Neural cell (in vitro differentiated cells): ENCODE results near the gene SHOX. TPM values are rescaled to one million over a fixed set of nuclear protein-coding genes. Genes with fewer than 3 reads are reported as not detected.

Source experiments
- H2AFZ ChIP-seq: fragments of 200-600, 300-800 bp; sonication (generic), shearing (Covaris generic); 2 replicates; pipeline ENCODE4 v1.6.0; 2014; ENCODE audit warnings: low read depth, mild to moderate bottlenecking, antibody characterized with exemption, low read length, moderate library complexity
- H3F3A ChIP-seq: fragments of 200-600 bp; shearing (Covaris generic); 2 replicates; pipeline ENCODE4 v1.6.1; 2016; ENCODE audit warnings: mild to moderate bottlenecking, moderate library complexity, mixed read lengths, antibody characterized with exemption, low read length; ENCODE audit not compliant: insufficient read depth, poor library complexity, severe bottlenecking
- H3K27ac ChIP-seq: fragments of 200-600, 300-800 bp; sonication (generic), shearing (Covaris generic); 2 replicates; pipeline ENCODE4 v1.5.1; 2014; ENCODE audit warnings: mild to moderate bottlenecking, low read length, moderate library complexity
- H3K27me3 ChIP-seq: fragments of 300-800, 200-600 bp; sonication (generic), shearing (Covaris generic); 2 replicates; pipeline ENCODE4 v1.6.0; 2014; ENCODE audit warnings: mild to moderate bottlenecking, low read depth, low read length, moderate library complexity; ENCODE audit not compliant: insufficient read depth
- H3K36me3 ChIP-seq: fragments of 300-800, 200-600 bp; sonication (generic), shearing (Covaris generic); 2 replicates; pipeline ENCODE4 v1.5.1; 2014; ENCODE audit warnings: mild to moderate bottlenecking, antibody characterized with exemption, low read length, moderate library complexity; ENCODE audit not compliant: insufficient read depth
- H3K4me2 ChIP-seq: fragments of 300-800, 200-600 bp; sonication (generic), shearing (Covaris generic); 2 replicates; pipeline ENCODE4 v1.6.0; 2014; ENCODE audit warnings: mild to moderate bottlenecking, low read length
- H3K4me3 ChIP-seq: fragments of 300-800, 200-600 bp; sonication (generic), shearing (Covaris generic); 2 replicates; pipeline ENCODE4 v1.5.1; 2014; ENCODE audit warnings: mild to moderate bottlenecking, low read length, moderate library complexity
- H3K79me2 ChIP-seq: fragments of 200-600 bp; shearing (Covaris generic); replicated peaks from 2 replicates; pipeline ENCODE4 v1.6.0; 2014; ENCODE audit warnings: mild to moderate bottlenecking, low read length, moderate library complexity; ENCODE audit not compliant: insufficient read depth
- H3K9ac ChIP-seq: fragments of 300-800, 200-600 bp; sonication (generic), shearing (Covaris generic); 2 replicates; pipeline ENCODE4 v1.6.1; 2016; ENCODE audit warnings: mild to moderate bottlenecking, low read length, mixed read lengths
- H3K9me2 ChIP-seq: fragments of 200-600 bp; shearing (Covaris generic); 2 replicates; pipeline ENCODE4 v1.6.1; 2016; ENCODE audit warnings: mild to moderate bottlenecking, low read length, mixed read lengths; ENCODE audit not compliant: insufficient read depth
- H3K9me3 ChIP-seq: fragments of 200-600, 300-800 bp; sonication (generic), shearing (Covaris generic); 2 replicates; pipeline ENCODE4 v1.6.1; 2016; ENCODE audit warnings: mild to moderate bottlenecking, mixed run types, low read length, moderate library complexity, mixed read lengths
- H4K20me1 ChIP-seq: fragments of 200-600 bp; shearing (Covaris generic); 2 replicates; pipeline ENCODE4 v1.6.1; 2016; ENCODE audit warnings: mild to moderate bottlenecking, mixed run types; ENCODE audit not compliant: insufficient read depth
- CTCF ChIP-seq: fragments of 450-650 bp; IDR thresholded peaks from 2 replicates; pipeline ENCODE4 v1.5.1; 2014; ENCODE audit warnings: antibody characterized with exemption, mild to moderate bottlenecking, moderate library complexity; ENCODE audit not compliant: poor library complexity, severe bottlenecking
- EP300 ChIP-seq: fragments of 450-650 bp; conservative IDR thresholded peaks from 2 replicates; pipeline ENCODE4 v1.6.1; 2014; ENCODE audit warnings: antibody characterized with exemption, mild to moderate bottlenecking, moderate library complexity; ENCODE audit not compliant: poor library complexity, severe bottlenecking
- EZH2 ChIP-seq: fragments of 200-600, 300-800 bp; shearing (Covaris generic), sonication (generic); IDR thresholded peaks from 2 replicates; pipeline ENCODE4 v1.6.1; 2014; ENCODE audit warnings: antibody characterized with exemption, low read length, borderline replicate concordance, mild to moderate bottlenecking; ENCODE audit not compliant: insufficient read depth, poor library complexity, severe bottlenecking
- MXI1 ChIP-seq: fragments of 450-650 bp; conservative IDR thresholded peaks from 2 replicates; pipeline ENCODE4 v1.6.1; 2014; ENCODE audit warnings: antibody characterized with exemption, mild to moderate bottlenecking; ENCODE audit not compliant: poor library complexity, severe bottlenecking
- POLR2AphosphoS5 ChIP-seq: IDR thresholded peaks from 2 replicates; pipeline ENCODE4 v1.6.1; 2012
- RAD21 ChIP-seq: fragments of 450-650 bp; conservative IDR thresholded peaks from 2 replicates; pipeline ENCODE4 v1.6.1; 2014; ENCODE audit warnings: antibody characterized with exemption, mild to moderate bottlenecking, moderate library complexity
- REST ChIP-seq: IDR thresholded peaks from 2 replicates; pipeline ENCODE4 v1.6.1; 2012; ENCODE audit warnings: borderline replicate concordance
- SMC3 ChIP-seq: fragments of 450-650 bp; conservative IDR thresholded peaks from 2 replicates; pipeline ENCODE4 v1.6.1; 2014; ENCODE audit warnings: antibody characterized with exemption, mild to moderate bottlenecking, moderate library complexity; ENCODE audit not compliant: poor library complexity
- TAF1 ChIP-seq: IDR thresholded peaks from 2 replicates; pipeline ENCODE4 v1.6.1; 2012; ENCODE audit warnings: low read depth
- polyA minus RNA-seq: library from RNA; depleted of rRNA, polyadenylated mRNA; stranded (reverse); fragments of >200 nt; gene quantifications from 2 replicates; pipeline ENCODE4 v1.2.3, GENCODE V29; 2014
- polyA plus RNA-seq: library from polyadenylated mRNA; depleted of rRNA; stranded (reverse); fragments of >200 nt; gene quantifications from 2 replicates; pipeline ENCODE4 v1.2.3, GENCODE V29; 2014

SHOX gene
- polyA plus RNA-seq (not detected in 2 replicates), polyA minus RNA-seq (not detected in 2 replicates)

- Histone ChIP-seq H3F3A (no peaks in the 10 kb centered on the region), H3K9me2 (no peaks in the 10 kb centered on the region)
These were observed at the start of gene SHOX for GRCh38 chrX:630612-631496. Gene SHOX, plus strand, starts transcription at chrX:630791. Its CDS starts 107 bp downstream, at chrX:630898.

More at GRCh38 chrX:630612-631496, at the start of gene SHOX:
- no peak within 1 kb of the TSS for H3K27ac ChIP-seq
- no peaks in the 10 kb centered on the region for H3K79me2 ChIP-seq
- no peak within 1 kb of the TSS for H3K4me2 ChIP-seq
- H3K4me3 ChIP-seq = peak within 1 kb of the TSS; percentile 54
- H3K9me3 ChIP-seq = no peaks in the 10 kb centered on the region
- TF ChIP-seq SMC3 (no peak), EZH2 (peak; percentile 90), EP300 (no peak), RAD21 (no peak), POLR2AphosphoS5 (peak; percentile 4), CTCF (no peak), MXI1 (no peak), REST (no peak), TAF1 (no peak)
- no peaks in the 10 kb centered on the region for H4K20me1 ChIP-seq
- H3K27me3 ChIP-seq = peaks cover 92% of the 10 kb centered on the region
- no peak within 1 kb of the TSS for H3K9ac ChIP-seq
- no peak within 1 kb of the TSS for H2AFZ ChIP-seq
- H3K36me3 ChIP-seq = no peaks in the 10 kb centered on the region
